GM21576 (cell line): ENCODE data around the gene ACVR2B.
"Not testable (repeated sequence)": the region's sequence is repeated elsewhere in the genome, so short reads cannot be mapped to it uniquely, and the experiment has no call there.

ENCODE experiments used
- ATAC-seq: cut with Tn5 transposase; IDR thresholded peaks from one replicate; pipeline ENCODE4 v1.9.1; 2021; ENCODE audit warnings: mild to moderate bottlenecking, moderate library complexity; ENCODE audit not compliant: unreplicated experiment

The ACVR2B gene

GRCh38 chr3:38453075-38453912 is at the start of gene ACVR2B:
ACVR2B (plus strand) TSS chr3:38453890; CDS start chr3:38454323, 433 bp downstream.
- ATAC-seq = peak; percentile 40

- ATAC-seq = no peak
Measured at GRCh38 chr3:38404286-38404685, 49.4 kb upstream of the ACVR2B start.

GRCh38 chr3:38411591-38411990 is 42.1 kb upstream of the ACVR2B start:
- no peak for ATAC-seq

GRCh38 chr3:38420758-38421157 is 32.9 kb upstream of the ACVR2B start:
- ATAC-seq = not testable (repeated sequence)

- ATAC-seq = no peak
Measured at GRCh38 chr3:38421679-38422336, 31.9 kb upstream of the ACVR2B start.

- ATAC-seq = not testable (repeated sequence)
Measured at GRCh38 chr3:38426798-38427426, 26.8 kb upstream of the ACVR2B start.

GRCh38 chr3:38432871-38433658 is 20.6 kb upstream of the ACVR2B start:
- not testable (repeated sequence) for ATAC-seq

GRCh38 chr3:38433661-38434060 is 20.0 kb upstream of the ACVR2B start:
- ATAC-seq = not testable (repeated sequence)

GRCh38 chr3:38438436-38439069 is 15.1 kb upstream of the ACVR2B start:
- not testable (repeated sequence) for ATAC-seq

- ATAC-seq = not testable (repeated sequence)
Measured at GRCh38 chr3:38443205-38443604, 10.5 kb upstream of the ACVR2B start.

- no peak for ATAC-seq
Measured at GRCh38 chr3:38446085-38446686, 7.5 kb upstream of the ACVR2B start.

- no peak for ATAC-seq
Measured at GRCh38 chr3:38446812-38447211, 6.9 kb upstream of the ACVR2B start.

- ATAC-seq = no peak
Measured at GRCh38 chr3:38450853-38451252, 2.8 kb upstream of the ACVR2B start.

- ATAC-seq = no peak
Measured at GRCh38 chr3:38453913-38454177, 155 bp downstream of the ACVR2B start.

- ATAC-seq = peak; percentile 23
Measured at GRCh38 chr3:38454178-38454883, 641 bp downstream of the ACVR2B start.

- ATAC-seq = peak; percentile 37
Measured at GRCh38 chr3:38454884-38455638, 1.4 kb downstream of the ACVR2B start.

- peak; percentile 12 for ATAC-seq
Measured at GRCh38 chr3:38455639-38456430, 2.1 kb downstream of the ACVR2B start.
